ENCODE results near the gene WNT3.
"Not testable (repeated sequence)": the region's sequence is repeated elsewhere in the genome, so short reads cannot be mapped to it uniquely, and the experiment has no call there.

Gene WNT3

DNA sequence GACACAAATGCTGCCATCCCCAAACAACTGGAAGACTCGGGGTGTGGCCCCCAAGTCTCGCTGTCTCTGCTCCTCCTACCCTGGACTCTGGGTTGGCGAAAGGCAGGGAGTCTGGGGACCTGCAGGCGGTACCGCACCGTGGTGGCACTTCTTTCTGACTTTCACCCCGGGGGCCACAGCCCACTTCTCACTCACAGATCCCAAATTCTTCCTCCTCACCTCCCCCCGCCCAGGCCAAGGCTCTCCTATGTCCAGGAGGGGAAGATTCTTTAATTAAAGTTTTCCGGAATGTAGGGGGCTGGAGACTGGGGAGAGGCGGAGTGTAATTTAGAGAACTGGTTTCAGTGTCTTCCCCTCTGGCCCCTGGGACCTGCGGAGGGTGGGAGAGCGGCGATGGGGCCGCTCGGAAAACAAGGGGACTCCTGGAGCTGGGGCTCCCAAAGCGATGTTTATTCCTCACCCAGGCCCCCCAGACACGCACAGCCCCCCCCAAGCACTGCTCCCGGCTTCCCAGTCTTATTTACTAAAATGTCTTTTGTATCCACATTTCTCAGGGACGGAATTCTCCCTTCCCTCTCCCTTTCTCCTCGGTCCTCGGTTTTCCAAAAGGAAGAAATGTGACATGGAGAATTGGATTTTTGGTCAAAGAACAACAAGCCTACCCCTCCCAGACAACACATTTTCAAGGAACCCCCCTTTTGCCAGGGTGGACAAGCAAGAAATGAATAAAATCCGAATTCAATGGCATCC lies 1.2 kb downstream of the WNT3 start:
- intact Hi-C loops (cut with DNase I): no loop called here
- peak in 2 of 10 donors; percentile 61 to 69 for DNase-seq

DNA sequence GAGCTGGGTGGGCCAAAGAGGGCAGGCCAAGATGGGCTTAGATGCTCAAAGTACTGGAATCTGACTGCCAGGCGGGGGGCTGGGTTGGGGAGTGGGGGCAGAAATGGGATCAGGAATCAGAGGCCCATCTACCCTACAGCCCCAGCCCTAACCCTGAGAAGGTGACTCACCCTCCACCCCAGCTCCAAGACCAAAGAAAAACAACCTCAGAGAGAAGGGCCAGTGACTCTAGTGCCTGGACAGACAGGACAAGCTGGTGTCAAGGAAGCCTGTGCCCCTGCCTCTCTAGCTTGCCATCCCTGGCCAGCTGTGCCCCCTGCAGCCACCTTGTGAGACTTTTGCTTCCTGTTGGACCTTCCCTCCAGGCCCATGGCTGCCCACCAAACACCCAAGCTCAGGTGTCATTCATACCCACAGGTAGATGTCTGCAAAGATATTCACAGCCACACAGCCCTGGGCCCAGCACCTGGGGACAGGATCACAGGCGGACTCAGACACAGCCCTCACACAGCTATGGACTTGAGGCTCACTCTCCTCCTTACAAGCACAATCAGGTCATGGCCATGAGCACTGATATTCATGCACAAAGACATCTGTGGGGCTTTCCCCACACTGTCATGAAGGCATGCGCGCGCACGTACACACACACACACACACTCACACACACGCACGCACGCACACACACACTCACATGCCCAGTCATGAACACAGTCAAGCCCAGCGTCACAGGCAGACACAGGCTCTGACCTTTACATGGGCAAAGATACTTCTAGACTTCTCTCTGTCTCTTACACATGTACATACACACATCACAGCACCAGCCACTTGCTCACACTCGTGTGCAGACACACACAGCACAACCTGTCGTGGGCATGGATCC lies 2.8 kb downstream of the WNT3 start:
- intact Hi-C loops (cut with DNase I): no loop called here

DNA sequence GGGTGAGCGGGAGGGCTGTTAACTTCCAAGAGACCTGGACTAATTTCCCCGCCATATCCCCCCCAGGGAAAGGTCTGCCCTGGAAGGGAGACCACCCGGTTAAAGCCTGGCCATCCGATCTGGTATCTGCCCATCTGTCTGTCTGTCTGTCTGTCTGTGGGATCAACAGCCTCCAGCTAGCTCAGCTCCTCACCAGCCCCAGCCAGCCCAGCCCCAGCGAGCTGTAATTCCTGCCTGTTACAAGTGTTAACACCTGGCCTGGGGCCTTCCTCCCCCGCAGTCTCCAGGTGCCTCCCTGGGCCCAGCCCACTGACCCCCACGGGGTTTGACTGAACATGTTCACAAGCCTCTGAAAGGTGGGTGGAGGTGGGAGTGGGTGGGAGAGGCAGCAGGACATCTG lies 4.0 kb downstream of the WNT3 start:
- intact Hi-C loops (cut with DNase I): no loop called here
- peak in 1 of 10 donors; percentile 82 for DNase-seq

More for the DNA sequence above, 2.8 kb downstream of the WNT3 start:
- DNase-seq: peak in 1 of 10 donors; percentile 78

DNA sequence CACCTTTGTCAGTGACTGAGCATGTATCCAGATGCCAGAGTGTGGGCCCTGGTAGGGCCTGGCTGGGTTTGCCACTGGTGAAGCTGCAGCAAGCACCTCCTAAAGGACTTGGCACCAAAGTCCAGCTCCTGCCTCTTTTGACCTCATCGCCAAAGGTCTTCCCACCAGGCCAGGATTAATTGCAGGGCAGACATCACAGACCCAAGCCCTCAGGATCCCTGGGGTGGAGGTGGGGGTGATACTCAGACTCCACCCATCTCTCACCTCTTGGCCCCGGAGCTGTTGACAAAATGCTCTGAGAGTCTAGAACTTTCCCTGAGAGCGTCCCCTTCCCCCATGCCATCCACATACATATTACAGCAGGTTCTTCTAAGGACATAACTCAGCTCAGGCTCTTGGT lies 4.6 kb downstream of the WNT3 start:
- intact Hi-C loops (cut with DNase I): no loop called here
- DNase-seq: peak in 1 of 10 donors; percentile 50

DNA sequence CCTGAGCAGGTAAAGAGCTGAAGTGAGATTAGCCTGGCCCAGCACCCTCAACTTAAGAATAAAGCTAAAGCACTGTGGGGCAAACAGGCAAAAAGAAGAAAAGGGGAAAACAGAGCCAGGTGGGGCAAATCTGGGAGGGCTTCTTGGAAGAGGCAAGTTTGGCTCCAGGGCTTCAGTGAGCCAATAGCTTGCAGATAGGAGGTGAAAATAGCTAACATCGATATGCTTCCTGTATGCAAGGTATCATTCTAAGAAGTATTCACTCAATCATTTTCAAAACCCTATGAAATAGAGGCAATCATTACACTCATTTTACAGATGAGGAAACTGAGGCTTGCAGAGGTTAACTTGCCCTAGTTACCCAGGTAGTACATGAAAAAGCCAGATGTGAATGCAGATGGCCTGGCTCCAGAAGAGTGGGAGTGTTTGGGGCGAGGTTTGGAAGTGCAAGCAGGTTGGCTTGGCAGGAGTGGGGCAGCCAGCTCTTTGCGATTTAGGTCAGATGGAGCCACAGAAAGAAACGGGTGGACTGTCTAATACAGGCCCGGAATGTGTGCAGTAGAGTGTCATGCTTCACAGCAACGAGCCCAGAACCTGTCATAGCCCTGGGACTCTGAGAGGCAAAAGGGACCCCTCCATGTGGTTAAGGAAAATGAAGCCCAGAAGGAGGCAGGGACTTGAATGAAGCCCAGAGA lies 5.7 kb downstream of the WNT3 start:
- DNase-seq: peak in 2 of 10 donors; percentile 36 to 46
- intact Hi-C loops (cut with DNase I): no loop called here

DNA sequence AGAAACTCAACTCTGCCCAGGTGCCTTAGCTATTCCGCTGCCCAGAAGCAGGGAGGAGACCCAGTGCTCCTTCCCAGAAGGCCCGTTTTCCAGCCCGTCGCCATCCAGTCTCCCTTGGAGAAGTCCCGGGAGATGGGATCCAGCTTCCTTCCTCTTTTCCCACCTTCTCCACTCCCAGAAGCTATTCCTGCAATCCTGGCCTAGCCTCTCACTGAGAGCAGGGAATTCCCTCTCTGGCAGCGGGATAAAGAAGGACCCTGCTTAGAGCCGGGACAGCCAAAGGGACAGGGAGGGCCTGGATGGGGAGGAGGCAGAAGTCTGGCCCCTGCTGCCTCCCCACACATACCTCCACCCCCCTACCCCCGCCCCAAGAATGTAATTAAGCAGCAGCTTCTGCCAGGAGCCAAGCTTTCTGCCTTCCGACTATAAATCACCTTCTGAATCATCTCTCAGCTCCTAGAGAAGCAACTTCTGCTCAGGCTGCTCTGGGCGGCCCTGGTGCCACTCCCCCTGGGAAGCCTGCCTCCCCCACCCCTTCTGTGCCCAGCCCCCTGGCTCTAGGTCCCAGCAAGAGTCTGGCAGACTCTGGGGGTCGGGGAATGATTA lies 6.4 kb downstream of the WNT3 start:
- intact Hi-C loops (cut with DNase I): no loop called here
- DNase-seq: peak in 1 of 10 donors; percentile 61

DNA sequence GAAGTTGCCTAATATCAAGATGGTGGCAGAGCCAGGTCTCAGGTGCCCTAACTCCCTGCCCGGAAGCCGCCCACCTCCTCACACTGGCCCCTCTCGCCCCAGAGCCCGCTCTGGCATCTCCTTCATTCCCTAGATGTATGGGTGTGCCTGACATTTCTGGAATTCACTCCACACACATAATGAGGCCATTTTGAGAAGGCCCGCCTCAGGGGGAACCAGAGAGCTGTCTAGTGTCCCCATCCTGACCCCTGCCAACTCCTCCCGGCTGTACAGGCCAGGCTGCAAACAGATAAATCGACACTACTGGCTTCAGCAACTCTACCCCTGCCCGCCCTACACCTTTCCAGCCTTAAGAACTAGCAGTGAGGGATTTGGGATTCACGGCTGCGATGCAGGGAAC lies 7.7 kb downstream of the WNT3 start:
- intact Hi-C loops (cut with DNase I): no loop called here
- no peak for DNase-seq

DNA sequence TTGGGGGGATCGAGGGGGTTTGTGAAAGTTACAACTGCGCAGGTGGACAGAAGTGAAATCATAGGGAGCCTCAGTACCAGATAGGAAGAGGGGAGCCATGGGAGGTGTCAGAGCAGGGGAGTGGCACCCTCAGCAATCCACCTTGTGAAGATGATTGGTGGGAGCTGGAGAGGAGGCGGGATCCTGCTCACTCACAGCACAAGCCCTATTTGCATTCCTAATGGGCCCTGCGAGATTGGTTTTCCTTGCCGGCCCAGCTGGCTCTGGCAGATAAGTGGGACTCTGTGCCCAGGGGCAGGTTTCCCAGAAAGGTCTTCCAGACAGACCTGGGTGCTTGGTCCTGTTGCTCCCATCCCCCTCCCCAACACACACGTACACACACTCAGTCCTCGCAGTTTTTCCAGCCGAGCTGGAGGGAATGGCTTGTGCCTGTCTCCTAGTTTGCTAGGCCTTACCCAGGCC lies 9.4 kb downstream of the WNT3 start:
- intact Hi-C loops (cut with DNase I): no loop called here
- peak in 1 of 10 donors; percentile 84 for DNase-seq

DNA sequence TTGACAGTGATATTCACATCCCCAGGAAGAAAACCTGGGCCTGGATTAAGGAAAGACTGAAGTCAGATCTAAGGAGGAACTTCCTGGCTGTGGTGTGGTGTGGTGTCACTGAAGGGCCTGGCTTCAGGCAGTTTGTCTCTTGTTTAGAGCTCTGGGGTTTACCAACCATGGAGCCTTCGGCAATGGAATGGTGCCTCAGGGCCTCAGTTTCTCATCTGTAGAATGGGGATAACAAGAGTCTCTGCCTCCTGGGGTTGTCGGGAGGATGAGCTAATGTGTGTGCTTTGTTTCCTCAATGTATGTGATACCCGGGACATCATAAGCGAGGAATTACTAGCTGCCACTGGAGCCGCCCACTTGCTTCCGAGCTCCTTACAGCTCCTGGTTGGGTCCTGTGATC lies 12.7 kb downstream of the WNT3 start:
- peak in 1 of 10 donors; percentile 2 for DNase-seq
- intact Hi-C loops (cut with DNase I): no loop called here

DNA sequence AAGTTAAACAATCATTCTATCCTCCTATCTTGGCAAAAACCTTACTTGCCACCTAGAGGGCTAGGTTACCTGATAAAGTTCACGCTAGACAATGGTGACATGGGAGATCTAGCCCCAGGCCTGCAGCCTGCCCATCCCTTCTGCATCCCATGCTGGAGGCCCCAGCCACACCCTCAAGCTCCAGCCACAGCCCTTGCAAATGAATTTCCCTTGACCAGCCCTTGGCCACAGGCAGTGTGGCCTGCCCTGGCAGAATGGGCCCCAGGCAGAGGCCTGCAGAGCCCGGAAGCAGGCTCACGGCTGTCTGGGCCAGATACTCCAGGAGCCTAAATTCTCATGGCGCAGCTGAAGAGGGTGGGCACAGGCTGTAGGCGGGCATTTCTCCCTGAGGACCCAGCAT lies 14.9 kb downstream of the WNT3 start:
- intact Hi-C loops (cut with DNase I): no loop called here
- DNase-seq: no peak

DNA sequence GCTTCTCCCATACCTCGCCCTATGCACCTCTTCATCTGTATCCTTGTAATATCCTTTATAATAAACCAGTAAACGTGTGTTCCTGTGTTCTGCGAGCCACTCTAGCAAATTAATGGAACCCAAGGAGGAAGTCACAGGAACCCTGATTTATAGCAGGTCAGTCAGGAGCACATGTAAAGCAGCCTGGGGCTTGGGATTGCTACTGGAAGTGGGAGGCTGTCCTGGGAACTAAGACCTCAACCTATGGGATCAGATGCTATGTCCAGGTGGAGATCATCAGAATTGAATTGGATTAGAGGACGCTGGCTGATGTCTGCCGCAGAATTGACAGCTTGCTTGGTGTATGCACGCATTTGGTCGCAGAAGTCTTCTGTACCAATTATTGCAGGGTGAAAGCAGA lies 15.7 kb downstream of the WNT3 start:
- intact Hi-C loops (cut with DNase I): no loop called here
- no peak for DNase-seq

DNA sequence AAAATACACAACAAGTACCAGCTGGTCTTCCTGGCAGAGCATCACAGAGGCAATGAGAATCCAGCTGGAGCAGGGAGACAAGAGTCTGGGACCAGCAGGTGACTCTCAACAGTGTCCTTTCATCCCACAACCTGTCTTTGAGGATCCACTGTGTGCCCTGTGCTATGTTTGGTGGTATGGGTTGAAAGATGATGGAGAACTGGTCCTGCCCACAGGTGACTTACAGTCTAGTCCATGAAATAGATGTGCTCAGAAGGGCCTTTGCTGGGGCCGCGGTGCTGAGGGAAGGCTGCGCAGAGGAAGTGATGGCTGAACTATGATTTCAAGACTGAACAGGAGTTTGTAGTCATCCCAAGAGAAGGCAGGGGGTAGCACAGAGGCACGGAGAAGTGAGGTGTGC lies 17.9 kb downstream of the WNT3 start:
- intact Hi-C loops (cut with DNase I): no loop called here
- DNase-seq: no peak

DNA sequence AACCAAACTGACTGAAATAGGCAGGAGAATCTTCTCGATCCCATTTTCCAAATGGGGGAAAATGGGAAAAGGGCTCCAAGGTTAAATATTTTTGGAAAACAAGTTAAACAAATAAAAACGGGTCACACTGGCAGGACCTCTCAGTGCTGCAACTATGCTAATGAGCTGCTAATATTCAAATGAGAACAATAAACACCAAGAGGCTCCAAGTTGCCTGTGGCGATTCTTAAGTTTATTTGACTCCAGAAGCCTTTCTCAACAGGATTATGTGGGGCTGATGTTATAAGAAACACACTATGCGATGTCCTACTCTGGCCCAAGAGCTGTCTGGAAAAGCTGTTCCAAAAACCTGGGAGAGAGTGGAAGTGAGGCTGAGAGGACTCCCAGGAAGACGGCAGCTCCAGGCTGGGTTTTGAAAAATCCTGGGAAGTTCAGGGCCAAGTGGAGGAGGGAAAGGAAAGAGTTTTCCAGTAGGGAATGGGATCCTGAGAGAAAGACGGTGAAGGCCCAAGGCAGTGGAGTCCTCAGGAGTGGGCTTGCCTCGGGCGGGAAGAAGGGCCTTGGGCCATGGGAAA lies 21.4 kb downstream of the WNT3 start:
- intact Hi-C loops (cut with DNase I): no loop called here
- DNase-seq: no peak

DNA sequence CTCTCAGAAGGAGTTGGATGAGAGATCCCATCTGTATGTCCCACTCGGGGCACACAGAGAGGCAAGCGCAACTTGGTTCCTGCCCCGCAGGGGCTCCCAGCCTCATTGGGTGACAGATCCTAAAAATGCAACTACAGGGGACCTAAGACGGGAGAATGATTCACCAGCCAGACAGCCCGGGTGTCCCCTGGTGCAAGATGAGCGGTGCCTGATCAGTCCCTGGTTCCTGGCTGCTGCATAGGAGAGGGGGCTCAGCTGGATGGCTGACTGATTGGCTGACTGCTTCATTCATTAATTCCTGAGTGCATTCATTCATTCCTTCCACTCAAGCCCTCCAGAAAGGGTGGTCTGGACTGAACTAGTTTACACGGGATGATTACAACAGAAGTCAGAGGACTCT lies 22.0 kb downstream of the WNT3 start:
- intact Hi-C loops (cut with DNase I): no loop called here
- no peak for DNase-seq

DNA sequence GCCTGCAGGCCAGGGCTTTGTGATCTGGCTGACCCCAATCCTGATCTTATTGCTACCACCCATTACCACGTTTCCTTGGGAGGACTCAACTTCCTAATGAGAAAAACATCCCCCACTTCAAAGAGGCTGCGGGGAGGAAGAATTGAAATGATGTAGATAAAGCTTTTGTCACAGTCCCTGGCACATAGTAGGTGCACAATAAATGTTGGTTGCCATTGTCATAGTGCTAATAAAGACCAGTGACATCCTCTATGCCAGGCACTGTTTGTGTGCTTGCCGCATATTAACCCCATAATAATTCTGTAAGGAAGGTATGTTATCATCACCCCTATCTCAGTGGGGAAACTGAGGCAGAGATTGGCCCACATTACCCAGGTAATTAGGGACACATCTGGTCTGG lies 22.4 kb downstream of the WNT3 start:
- intact Hi-C loops (cut with DNase I): no loop called here
- no peak for DNase-seq

DNA sequence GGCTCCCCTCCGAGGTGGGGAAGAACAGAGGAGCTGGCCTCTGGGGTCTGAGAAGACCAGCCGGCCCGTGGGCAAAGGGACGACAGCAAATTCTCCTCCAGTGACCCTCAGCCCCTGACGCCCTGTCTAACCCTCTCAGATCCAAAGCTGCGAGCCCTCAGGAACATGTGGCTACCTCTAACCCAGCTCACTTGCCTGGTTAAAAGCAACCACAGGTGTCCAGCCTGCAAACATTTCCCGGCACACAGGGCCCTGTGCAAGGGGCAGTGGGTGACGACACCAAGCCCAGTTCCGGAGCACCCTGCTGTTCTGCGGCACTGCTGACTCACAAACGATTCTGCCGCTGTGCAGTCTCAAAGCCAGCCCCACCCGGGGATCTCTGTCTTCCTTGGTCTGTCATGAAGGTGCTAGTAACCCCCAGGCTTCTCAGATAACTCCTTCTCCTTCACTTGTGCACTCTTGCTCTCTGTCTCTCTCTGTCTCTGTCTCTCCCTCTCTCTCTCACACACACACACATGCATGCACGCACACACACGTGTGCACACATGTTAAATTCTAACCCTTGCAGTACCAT lies 23.0 kb downstream of the WNT3 start:
- intact Hi-C loops (cut with DNase I): no loop called here
- DNase-seq: no peak

DNA sequence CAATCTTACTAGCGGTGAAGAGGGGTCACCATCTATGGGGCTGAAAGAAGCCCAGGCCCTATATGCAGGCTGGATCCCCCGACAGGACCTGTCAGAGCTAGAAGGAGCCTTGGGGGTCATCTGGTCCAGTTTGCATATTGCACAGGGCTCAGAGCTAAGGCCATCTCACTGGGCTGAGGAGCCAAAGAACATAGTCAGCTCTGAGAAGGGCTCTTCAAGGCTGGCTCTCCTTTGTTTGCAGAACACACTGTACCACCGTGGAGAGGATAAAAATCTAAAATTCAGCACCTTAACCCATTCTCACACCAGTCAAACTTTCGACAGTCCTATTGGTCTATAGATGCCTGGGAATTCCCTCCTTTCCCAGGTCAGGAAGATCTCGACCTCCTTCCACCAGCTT lies 24.2 kb downstream of the WNT3 start:
- intact Hi-C loops (cut with DNase I): no loop called here

DNA sequence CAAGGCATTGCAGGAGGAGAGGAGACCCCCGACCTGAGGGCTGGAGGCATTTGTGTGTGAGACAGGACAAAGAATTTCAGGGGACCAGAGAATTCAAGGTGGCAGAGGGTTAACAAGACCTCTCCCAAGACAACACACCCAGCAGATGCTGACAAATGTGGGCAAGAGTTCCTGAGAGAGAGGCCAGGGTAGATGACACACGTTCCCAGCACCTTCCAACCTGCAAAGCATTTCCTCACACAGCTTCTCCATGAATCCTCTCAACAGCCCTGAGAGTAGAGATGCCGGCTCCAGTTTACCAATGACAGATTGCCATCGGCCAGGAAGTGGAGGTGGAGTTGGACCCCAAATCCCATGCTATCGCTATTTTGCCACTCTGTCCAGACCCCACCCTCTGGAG lies 25.0 kb downstream of the WNT3 start:
- no peak for DNase-seq
- intact Hi-C loops (cut with DNase I): no loop called here

More for the DNA sequence above, 24.2 kb downstream of the WNT3 start:
- no peak for DNase-seq

DNA sequence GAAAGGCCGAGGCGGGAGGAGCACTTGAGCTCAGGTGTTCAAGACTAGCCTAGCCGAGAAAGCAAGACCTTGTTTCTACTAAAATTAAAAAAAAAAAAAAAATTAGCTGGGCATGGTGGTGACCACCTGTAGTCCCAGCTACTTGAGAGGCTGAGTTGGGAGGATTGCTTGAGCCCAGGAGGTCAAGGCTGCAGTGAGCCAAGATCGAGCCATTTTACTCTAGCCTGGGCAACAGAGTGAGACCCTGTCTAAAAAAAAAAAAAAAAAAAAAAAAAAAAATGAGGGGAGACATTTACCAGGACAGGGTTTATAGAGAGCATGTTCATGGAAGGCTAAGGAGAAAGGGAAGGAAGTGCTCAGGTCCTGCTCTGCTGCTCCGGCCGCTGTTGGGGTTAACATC lies 25.5 kb downstream of the WNT3 start:
- DNase-seq; intact Hi-C loops (cut with DNase I): not testable (repeated sequence)

DNA sequence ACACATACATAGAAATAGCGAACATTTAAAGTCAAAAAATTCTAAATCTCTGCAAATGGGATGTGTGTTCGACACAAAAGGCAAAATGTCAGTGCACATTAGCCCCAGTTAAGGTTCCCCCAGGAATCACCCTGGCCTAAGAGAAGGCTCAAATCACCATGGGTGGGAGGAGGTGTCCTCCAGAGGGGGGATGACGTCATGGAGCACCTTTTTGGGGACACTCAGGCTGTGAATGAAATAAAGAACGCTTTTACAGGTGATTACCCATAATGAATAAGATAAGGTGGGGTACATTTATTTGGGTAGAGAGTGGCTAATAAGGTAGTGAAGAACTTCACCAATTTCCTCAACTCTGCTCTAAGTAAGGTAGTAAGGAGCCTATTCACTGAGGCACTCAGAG lies 26.4 kb downstream of the WNT3 start:
- DNase-seq: no peak
- intact Hi-C loops (cut with DNase I): no loop called here
